Trophoblast cell (in vitro differentiated cells and primary cell): ENCODE measurements around the gene SUSD2.

ENCODE experiments used
- DNase-seq, 2 donors: peaks; one replicate each; pipeline ENCODE4 v3.0.0-alpha.2; 2016
- H2AFZ ChIP-seq: 2 replicates; pipeline ENCODE4 v1.6.1; 2013; ENCODE audit warnings: low read length, moderate library complexity, mild to moderate bottlenecking; ENCODE audit not compliant: insufficient read depth, poor library complexity
- H2AK5ac ChIP-seq: 2 replicates; pipeline ENCODE4 v1.6.1; 2013; ENCODE audit warnings: mild to moderate bottlenecking, low read length
- H2BK120ac ChIP-seq: 2 replicates; pipeline ENCODE4 v1.6.1; 2013; ENCODE audit warnings: low read length, mild to moderate bottlenecking, moderate library complexity; ENCODE audit not compliant: insufficient read depth, poor library complexity
- H2BK12ac ChIP-seq: 2 replicates; pipeline ENCODE4 v1.6.1; 2013; ENCODE audit warnings: mild to moderate bottlenecking, low read length, moderate library complexity
- H2BK5ac ChIP-seq: 2 replicates; pipeline ENCODE4 v1.6.1; 2013; ENCODE audit warnings: low read length, low read depth, moderate library complexity, mild to moderate bottlenecking; ENCODE audit not compliant: poor library complexity
- H3K14ac ChIP-seq: 2 replicates; pipeline ENCODE4 v1.6.1; 2013; ENCODE audit warnings: mild to moderate bottlenecking, low read length
- H3K18ac ChIP-seq: 2 replicates; pipeline ENCODE4 v1.6.1; 2013; ENCODE audit warnings: mild to moderate bottlenecking, low read length
- H3K23ac ChIP-seq: 2 replicates; pipeline ENCODE4 v1.6.1; 2013; ENCODE audit warnings: low read length
- H3K27ac ChIP-seq: 2 replicates; pipeline ENCODE4 v1.5.1; 2013; ENCODE audit warnings: low read depth, mild to moderate bottlenecking, inconsistent platforms, low read length, moderate library complexity
- H3K27me3 ChIP-seq: 2 replicates; pipeline ENCODE4 v1.6.1; 2013; ENCODE audit warnings: inconsistent platforms, mild to moderate bottlenecking, low read length, moderate library complexity; ENCODE audit not compliant: insufficient read depth
- H3K36me3 ChIP-seq, 2 experiments: 1 replicate in 1 of 2; 2 replicates in 1 of 2; pipeline ENCODE4 v1.6.1; 2013; ENCODE audit warnings: low read length in 2 of 2, mild to moderate bottlenecking in 2 of 2, moderate library complexity in 1 of 2; ENCODE audit not compliant: insufficient read depth in 2 of 2, control insufficient read depth in 1 of 2
- H3K4ac ChIP-seq: 2 replicates; pipeline ENCODE4 v1.6.1; 2013; ENCODE audit warnings: low read depth, mild to moderate bottlenecking, low read length, moderate library complexity
- H3K4me1 ChIP-seq, 2 experiments: 1 replicate in 1 of 2; 2 replicates in 1 of 2; pipeline ENCODE4 v1.6.1; 2013; ENCODE audit warnings: low read length in 2 of 2, mild to moderate bottlenecking in 2 of 2, moderate library complexity in 1 of 2; ENCODE audit not compliant: insufficient read depth in 2 of 2, control insufficient read depth in 1 of 2
- H3K4me2 ChIP-seq: 2 replicates; pipeline ENCODE4 v1.6.1; 2013; ENCODE audit warnings: inconsistent platforms, mild to moderate bottlenecking, low read length, moderate library complexity
- H3K4me3 ChIP-seq: 2 replicates; pipeline ENCODE4 v1.5.1; 2013; ENCODE audit warnings: mild to moderate bottlenecking, low read depth, low read length, inconsistent platforms
- H3K79me1 ChIP-seq: one replicate; pipeline ENCODE4 v1.6.1; 2013; ENCODE audit warnings: low read length
- H3K79me2 ChIP-seq: 2 replicates; pipeline ENCODE4 v1.6.1; 2013; ENCODE audit warnings: low read length, mild to moderate bottlenecking; ENCODE audit not compliant: control insufficient read depth, insufficient read depth, poor library complexity
- H3K9ac ChIP-seq: 2 replicates; pipeline ENCODE4 v1.6.1; 2013; ENCODE audit warnings: mild to moderate bottlenecking, low read length
- H3K9me3 ChIP-seq: 2 replicates; pipeline ENCODE4 v1.6.1; 2013; ENCODE audit warnings: low read depth, mild to moderate bottlenecking, control low read depth, inconsistent platforms, low read length; ENCODE audit not compliant: insufficient read depth
- H4K12ac ChIP-seq: 2 replicates; pipeline ENCODE4 v1.6.1; 2013; ENCODE audit warnings: low read depth, mild to moderate bottlenecking, low read length, moderate library complexity
- H4K8ac ChIP-seq: 2 replicates; pipeline ENCODE4 v1.6.1; 2013; ENCODE audit warnings: low read depth, mild to moderate bottlenecking, low read length, moderate library complexity
- H4K91ac ChIP-seq: one replicate; pipeline ENCODE4 v1.6.1; 2013; ENCODE audit warnings: low read depth, mild to moderate bottlenecking, low read length, moderate library complexity
- WGBS: extraction: QIAGEN DNeasy Blood & Tissue Kit; methylation state at CpG from one replicate; pipeline ENCODE4 v1.1.7; 2013; ENCODE audit warnings: missing lambda C conversion rate; ENCODE audit not compliant: insufficient read length, insufficient coverage; ENCODE audit errors: extremely low coverage; 5-methylcytosine and 5-hydroxymethylcytosine counted together

The SUSD2 gene

GRCh38 chr22:24145446-24146193 is 35.7 kb upstream of the SUSD2 start:
- Histone ChIP-seq H3K14ac (peak overlapping the region; percentile 10), H3K4me1 (peaks cover 14 to 27% of the 10 kb centered on the region in 2 experiments), H2BK120ac (no peak overlapping the region), H4K8ac (no peak overlapping the region), H4K12ac (no peak overlapping the region), H2AFZ (no peak overlapping the region), H3K79me1 (peaks cover 14% of the 10 kb centered on the region), H3K4me2 (no peak overlapping the region), H3K18ac (peak overlapping the region; percentile 40), H2BK5ac (no peak overlapping the region), H3K4me3 (no peak overlapping the region), H3K9me3 (peaks cover 2% of the 10 kb centered on the region), H3K23ac (no peak overlapping the region), H3K9ac (no peak overlapping the region), H2AK5ac (no peak overlapping the region), H3K27ac (no peak overlapping the region), H3K79me2 (peaks cover under 1% of the 10 kb centered on the region), H3K27me3 (no peaks in the 10 kb centered on the region), H4K91ac (peak overlapping the region; percentile 22), H3K36me3 (peaks cover 8 to 9% of the 10 kb centered on the region in 2 experiments), H2BK12ac (peak overlapping the region; percentile 3), H3K4ac (no peak overlapping the region)
- no peak for DNase-seq
- WGBS, result no CpG with 5 or more reads among the region's 9 CpGs

GRCh38 chr22:24146194-24146616 is 35.1 kb upstream of the SUSD2 start:
- Histone ChIP-seq H3K4me2 (no peak overlapping the region), H3K79me1 (peaks cover 14% of the 10 kb centered on the region), H2AFZ (peak overlapping the region; percentile 19), H2BK5ac (no peak overlapping the region), H2BK12ac (no peak overlapping the region), H3K36me3 (peaks cover 8 to 9% of the 10 kb centered on the region in 2 experiments), H4K91ac (peak overlapping the region; percentile 20), H3K9ac (no peak overlapping the region), H3K18ac (peak overlapping the region; percentile 5), H3K27ac (peak overlapping the region; percentile 63), H2AK5ac (no peak overlapping the region), H2BK120ac (peak overlapping the region; percentile 13), H3K4me1 (peaks cover 14 to 27% of the 10 kb centered on the region in 2 experiments), H3K4me3 (no peak overlapping the region), H3K4ac (no peak overlapping the region), H3K79me2 (no peaks in the 10 kb centered on the region), H3K14ac (peak overlapping the region; percentile 9), H3K27me3 (no peaks in the 10 kb centered on the region), H3K9me3 (peaks cover 2% of the 10 kb centered on the region), H3K23ac (no peak overlapping the region), H4K8ac (peak overlapping the region; percentile 2), H4K12ac (no peak overlapping the region)
- DNase-seq, result no peak
- no CpG with 5 or more reads among the region's 4 CpGs for WGBS

GRCh38 chr22:24146791-24147353 is 34.4 kb upstream of the SUSD2 start:
- Histone ChIP-seq H3K36me3 (peaks cover 9 to 13% of the 10 kb centered on the region in 2 experiments), H3K4me1 (peaks cover 11 to 25% of the 10 kb centered on the region in 2 experiments), H2BK120ac (no peak overlapping the region), H4K91ac (peak overlapping the region; percentile 3), H3K9me3 (peaks cover 2% of the 10 kb centered on the region), H4K8ac (no peak overlapping the region), H3K4me2 (no peak overlapping the region), H3K79me2 (no peaks in the 10 kb centered on the region), H3K27me3 (no peaks in the 10 kb centered on the region), H2BK5ac (no peak overlapping the region), H2AFZ (no peak overlapping the region), H3K9ac (no peak overlapping the region), H2BK12ac (no peak overlapping the region), H3K4ac (no peak overlapping the region), H3K14ac (no peak overlapping the region), H3K23ac (no peak overlapping the region), H3K27ac (no peak overlapping the region), H2AK5ac (no peak overlapping the region), H4K12ac (no peak overlapping the region), H3K4me3 (no peak overlapping the region), H3K18ac (no peak overlapping the region), H3K79me1 (peaks cover 10% of the 10 kb centered on the region)
- peak; percentile 29 to 59 for DNase-seq
- WGBS, result no CpG with 5 or more reads among the region's 4 CpGs

- H3K4me2 ChIP-seq, result no peak overlapping the region
- no CpG with 5 or more reads among the region's 3 CpGs for WGBS
- H3K18ac ChIP-seq, result no peak overlapping the region
- peaks cover 11 to 14% of the 10 kb centered on the region in 2 experiments for H3K36me3 ChIP-seq
- no peak overlapping the region for H3K9ac ChIP-seq
- no peak overlapping the region for H2BK5ac ChIP-seq
- no peak overlapping the region for H3K14ac ChIP-seq
- no peak overlapping the region for H3K23ac ChIP-seq
- H3K4ac ChIP-seq, result no peak overlapping the region
- H4K8ac ChIP-seq, result no peak overlapping the region
- H2BK12ac ChIP-seq, result no peak overlapping the region
- peaks cover 4 to 17% of the 10 kb centered on the region in 2 experiments for H3K4me1 ChIP-seq
- H2AK5ac ChIP-seq, result no peak overlapping the region
- no peak overlapping the region for H3K4me3 ChIP-seq
- H2AFZ ChIP-seq, result no peak overlapping the region
- no peak overlapping the region for H2BK120ac ChIP-seq
- peaks cover 8% of the 10 kb centered on the region for H3K79me1 ChIP-seq
- no peak for DNase-seq
- H4K91ac ChIP-seq, result peak overlapping the region; percentile 21
- H4K12ac ChIP-seq, result no peak overlapping the region
- no peaks in the 10 kb centered on the region for H3K79me2 ChIP-seq
- peaks cover 2% of the 10 kb centered on the region for H3K9me3 ChIP-seq
- no peak overlapping the region for H3K27ac ChIP-seq
- H3K27me3 ChIP-seq, result no peaks in the 10 kb centered on the region
These were observed 33.6 kb upstream of the SUSD2 start for GRCh38 chr22:24147666-24148065.
